ENCODE data around the gene NAV3. TPM values are rescaled to one million over a fixed set of nuclear protein-coding genes. Genes with fewer than 3 reads are reported as not detected.

NAV3 gene
- total and polyA plus RNA-seq, 2 donors (not counting 1 experiment from before 2014, with no cell fraction given): not detected

GRCh38 chr12:78055545-78055944 lies 224.9 kb downstream of the NAV3 start:
- Mint-ChIP-seq H3K9me3 (ENCODE audit: insufficient read depth) (no peaks in the 10 kb centered on the region), H3K27me3 (no peaks in the 10 kb centered on the region), H3K4me1 (no peaks in the 10 kb centered on the region), H3K27ac (no peak overlapping the region), H3K4me3 (no peak overlapping the region)
- TF ChIP-seq EZH2 (IDR thresholded peaks at IDR 0.05; ENCODE audit: borderline replicate concordance, insufficient read depth, low read depth, low read length, poor library complexity, severe bottlenecking) (no peak), CTCF (IDR thresholded peaks at IDR 0.05) (no peak)
- POLR2A ChIA-PET: no interaction called here
- Histone ChIP-seq H3K27me3 (replicated peaks in 1 of 4; ENCODE audit: control extremely low read depth in 1 of 4, control insufficient read depth in 3 of 4, insufficient read depth in 4 of 4, low read length in 3 of 4) (no peaks in the 10 kb centered on the region), H3K27ac (ENCODE audit: low read length in 2 of 2) (no peak overlapping the region), H4K20me1 (ENCODE audit: control insufficient read depth, insufficient read depth, low read length, poor library complexity, severe bottlenecking) (no peaks in the 10 kb centered on the region), H3K9me3 (ENCODE audit: control extremely low read depth in 1 of 3, control insufficient read depth in 2 of 3, insufficient read depth in 1 of 3, low read length in 2 of 3) (no peaks in the 10 kb centered on the region), H3K4me1 (ENCODE audit: control insufficient read depth in 2 of 2, insufficient read depth in 2 of 2, low read length in 2 of 2) (no peaks in the 10 kb centered on the region), H3K4me3 (ENCODE audit: control extremely low read depth in 1 of 5, extremely low read depth in 1 of 5, insufficient read depth in 1 of 5, low read depth in 2 of 5, low read length in 4 of 5) (no peak overlapping the region), H3K4me2 (replicated peaks; ENCODE audit: low read depth, low read length, poor library complexity, severe bottlenecking) (no peak overlapping the region), H3K9ac (ENCODE audit: low read length) (no peak overlapping the region), H2AFZ (ENCODE audit: insufficient read depth, low read depth, low read length, poor library complexity, severe bottlenecking) (no peak overlapping the region), H3K79me2 (ENCODE audit: control insufficient read depth, insufficient read depth, low read length) (no peaks in the 10 kb centered on the region), H3K36me3 (replicated peaks in 1 of 2; ENCODE audit: control extremely low read depth in 1 of 2, control insufficient read depth in 1 of 2, extremely low read depth in 1 of 2, insufficient read depth in 2 of 2, low read length in 1 of 2) (no peaks in the 10 kb centered on the region)
- intact Hi-C loops (cut with micrococcal nuclease): no loop called here
- DNase-seq: no peak
- ATAC-seq (ENCODE audit: low read depth): no peak
- CTCF ChIA-PET: no interaction called here

DNA sequence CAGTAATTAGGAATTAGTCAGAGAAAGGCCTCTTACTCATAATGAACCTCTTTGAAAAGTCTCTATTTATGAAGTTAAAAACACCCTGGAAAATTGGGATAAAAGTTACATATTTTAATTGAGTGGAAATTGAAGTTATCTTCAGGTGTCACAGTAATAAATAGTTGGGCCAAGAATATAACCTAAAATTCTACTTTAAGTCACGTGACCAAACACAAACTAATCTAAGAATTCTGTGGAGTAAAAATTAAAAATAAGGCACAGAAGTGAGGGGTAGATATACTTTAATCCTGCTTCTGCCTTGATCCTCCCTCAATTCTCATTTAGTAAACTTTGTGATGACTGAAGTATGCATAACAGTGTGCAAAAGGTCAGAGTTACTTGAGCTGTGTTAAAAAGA lies 226.4 kb downstream of the NAV3 start:
- no CpG with 5 or more reads among the region's 1 CpG for WGBS (ENCODE audit: insufficient coverage)
- POLR2A ChIA-PET: no interaction called here
- Histone ChIP-seq H3K9me3 (ENCODE audit: control extremely low read depth in 1 of 3, control insufficient read depth in 2 of 3, insufficient read depth in 1 of 3, low read length in 2 of 3) (no peaks in the 10 kb centered on the region), H3K36me3 (replicated peaks in 1 of 2; ENCODE audit: control extremely low read depth in 1 of 2, control insufficient read depth in 1 of 2, extremely low read depth in 1 of 2, insufficient read depth in 2 of 2, low read length in 1 of 2) (no peaks in the 10 kb centered on the region), H3K4me1 (ENCODE audit: control insufficient read depth in 2 of 2, insufficient read depth in 2 of 2, low read length in 2 of 2) (no peaks in the 10 kb centered on the region), H2AFZ (ENCODE audit: insufficient read depth, low read depth, low read length, poor library complexity, severe bottlenecking) (no peak overlapping the region), H3K9ac (ENCODE audit: low read length) (no peak overlapping the region), H4K20me1 (ENCODE audit: control insufficient read depth, insufficient read depth, low read length, poor library complexity, severe bottlenecking) (no peaks in the 10 kb centered on the region), H3K27me3 (replicated peaks in 1 of 4; ENCODE audit: control extremely low read depth in 1 of 4, control insufficient read depth in 3 of 4, insufficient read depth in 4 of 4, low read length in 3 of 4) (no peaks in the 10 kb centered on the region), H3K4me2 (replicated peaks; ENCODE audit: low read depth, low read length, poor library complexity, severe bottlenecking) (no peak overlapping the region), H3K79me2 (ENCODE audit: control insufficient read depth, insufficient read depth, low read length) (no peaks in the 10 kb centered on the region), H3K4me3 (ENCODE audit: control extremely low read depth in 1 of 5, extremely low read depth in 1 of 5, insufficient read depth in 1 of 5, low read depth in 2 of 5, low read length in 4 of 5) (no peak overlapping the region), H3K27ac (ENCODE audit: low read length in 2 of 2) (no peak overlapping the region)
- Mint-ChIP-seq H3K4me3 (no peak overlapping the region), H3K4me1 (no peaks in the 10 kb centered on the region), H3K27me3 (no peaks in the 10 kb centered on the region), H3K27ac (no peak overlapping the region), H3K9me3 (ENCODE audit: insufficient read depth) (no peaks in the 10 kb centered on the region)
- intact Hi-C loops (cut with micrococcal nuclease): no loop called here
- TF ChIP-seq EZH2 (IDR thresholded peaks at IDR 0.05; ENCODE audit: borderline replicate concordance, insufficient read depth, low read depth, low read length, poor library complexity, severe bottlenecking) (no peak), CTCF (IDR thresholded peaks at IDR 0.05) (no peak)
- ATAC-seq (ENCODE audit: low read depth) (no peak), DNase-seq (no peak)
- CTCF ChIA-PET: no interaction called here
